GM21529 (cell line): ENCODE data around the gene CPED1.
"Not testable (repeated sequence)": the region's sequence is repeated elsewhere in the genome, so short reads cannot be mapped to it uniquely, and the experiment has no call there.

Source experiments
- ATAC-seq: cut with Tn5 transposase; IDR thresholded peaks from one replicate; pipeline ENCODE4 v1.9.1; 2021; ENCODE audit not compliant: unreplicated experiment

CPED1 gene

DNA sequence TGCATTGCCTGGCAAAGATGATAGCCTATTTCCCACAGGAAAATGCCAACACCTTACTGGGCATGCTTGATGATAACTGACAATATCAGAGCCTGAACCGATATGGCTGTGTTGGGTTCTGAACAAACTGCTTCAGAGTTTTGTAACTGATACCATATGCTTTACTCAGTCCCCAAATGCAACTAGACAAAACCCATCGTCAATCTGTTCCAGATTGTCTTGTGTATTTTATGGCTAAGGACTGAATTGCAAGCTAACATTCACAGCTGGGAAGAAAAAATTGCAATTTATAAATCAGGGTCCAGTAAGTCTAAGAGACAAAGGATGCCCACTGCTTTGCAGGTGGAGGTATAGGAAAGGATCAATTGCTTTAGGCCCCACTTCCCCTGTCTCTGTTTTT is 223.5 kb downstream of the CPED1 start:
- no peak for ATAC-seq

DNA sequence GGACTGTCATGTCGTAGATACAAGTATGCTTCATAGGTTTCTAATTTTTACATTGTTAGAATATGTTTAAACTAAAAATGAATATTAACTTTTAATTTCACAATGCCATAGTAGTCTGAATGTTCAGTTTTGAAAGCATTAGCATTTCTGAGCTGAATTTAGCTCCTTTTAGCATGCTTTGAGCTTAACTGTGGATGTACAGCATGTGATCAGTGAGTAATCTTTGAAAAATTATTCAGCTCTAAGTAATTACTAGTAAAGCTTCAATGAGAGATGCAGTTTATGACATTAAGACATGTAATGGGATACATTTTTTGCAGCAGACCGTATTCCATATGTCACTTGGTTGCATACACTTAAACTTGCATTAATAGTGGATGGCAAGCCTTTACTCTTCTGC is 226.1 kb downstream of the CPED1 start:
- no peak for ATAC-seq

DNA sequence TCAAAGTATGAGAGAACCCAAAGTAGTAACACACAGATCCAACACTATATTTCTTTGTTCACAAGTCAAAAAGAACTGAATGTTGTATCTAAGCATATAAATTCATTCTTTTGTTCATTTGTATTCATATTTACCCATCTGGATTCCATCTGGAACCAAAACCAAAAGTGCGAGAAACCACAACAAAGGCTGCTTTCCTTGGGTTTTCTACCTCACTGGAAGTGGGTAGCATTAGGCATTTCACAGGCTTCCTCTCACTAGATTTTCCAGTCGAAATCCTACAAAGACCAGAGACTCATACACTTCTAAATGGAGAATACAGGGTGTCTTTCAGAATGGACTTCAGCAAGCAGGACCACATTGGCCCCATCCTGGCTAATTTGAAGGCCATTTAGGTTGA is 230.5 kb downstream of the CPED1 start:
- ATAC-seq: no peak

DNA sequence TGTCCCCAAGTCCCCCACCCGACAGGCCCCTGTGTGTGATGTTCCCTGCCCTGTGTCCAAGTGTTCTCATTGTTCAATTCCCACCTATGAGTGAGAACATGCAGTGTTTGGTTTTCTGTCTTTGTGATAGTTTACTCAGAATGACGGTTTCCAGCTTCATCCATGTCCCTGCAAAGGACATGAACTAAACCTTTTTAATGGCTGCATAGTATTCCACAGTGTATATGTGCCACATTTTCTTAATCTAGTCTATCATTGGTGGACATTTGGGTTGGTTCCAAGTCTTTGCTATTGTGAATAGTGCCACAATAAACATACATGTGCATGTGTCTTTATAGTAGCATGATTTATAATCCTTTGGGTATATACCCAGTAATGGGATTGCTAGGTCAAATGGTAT is 232.6 kb downstream of the CPED1 start:
- ATAC-seq: not testable (repeated sequence)

DNA sequence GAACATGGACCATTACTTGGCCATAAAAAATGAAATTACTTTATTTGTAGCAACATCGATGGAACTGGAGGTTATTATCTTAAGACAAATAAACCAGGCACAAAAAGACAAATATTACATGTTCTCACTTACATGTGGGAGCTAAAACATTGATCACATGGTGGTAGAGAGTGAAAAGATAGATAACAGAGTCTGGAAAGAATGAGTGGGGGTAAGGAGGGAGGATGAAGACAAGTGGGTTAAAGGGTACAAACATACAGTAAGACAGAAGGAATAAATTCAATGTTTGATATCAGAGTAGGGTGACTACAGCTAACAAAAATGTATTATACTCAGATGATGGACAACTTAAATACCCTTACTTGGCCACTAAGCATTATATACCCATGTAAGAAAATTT is 240.3 kb downstream of the CPED1 start:
- no peak for ATAC-seq

DNA sequence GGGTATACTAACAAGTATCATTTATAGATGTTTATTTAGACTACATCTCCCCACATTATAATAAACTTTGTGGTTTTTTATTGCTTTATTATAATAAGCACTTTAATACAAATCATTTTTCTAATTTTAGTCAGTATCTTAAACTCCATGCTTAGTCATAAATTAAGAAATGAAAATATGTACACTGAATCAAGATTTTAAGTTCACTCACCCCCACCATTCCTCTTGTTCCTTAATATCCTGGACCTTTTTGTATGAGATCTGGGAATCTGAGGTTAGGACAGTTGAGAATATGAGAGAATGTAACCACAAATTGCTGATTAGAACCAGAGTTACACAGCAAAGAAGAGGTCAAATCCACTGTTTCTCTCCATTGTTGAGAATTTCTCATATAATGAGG is 246.7 kb downstream of the CPED1 start:
- no peak for ATAC-seq

DNA sequence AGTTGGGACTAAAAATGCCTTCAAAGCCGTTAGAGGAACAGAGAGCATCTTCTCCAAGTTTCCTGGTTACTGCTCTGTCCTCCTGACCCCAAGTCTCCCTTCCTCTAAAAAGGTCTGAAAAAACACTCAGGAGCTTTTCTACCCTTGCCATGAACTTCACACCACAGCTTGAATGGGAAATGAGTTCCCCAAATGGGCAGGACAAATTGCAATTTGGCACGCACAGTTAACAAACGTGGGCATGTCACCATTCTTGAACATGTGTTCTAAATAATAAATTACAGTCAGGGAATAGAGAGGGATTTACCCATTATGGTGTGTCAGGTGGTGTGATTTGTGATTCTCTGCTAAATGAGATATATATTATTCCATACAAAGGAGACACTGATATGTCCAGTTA is 249.1 kb downstream of the CPED1 start:
- ATAC-seq: no peak

DNA sequence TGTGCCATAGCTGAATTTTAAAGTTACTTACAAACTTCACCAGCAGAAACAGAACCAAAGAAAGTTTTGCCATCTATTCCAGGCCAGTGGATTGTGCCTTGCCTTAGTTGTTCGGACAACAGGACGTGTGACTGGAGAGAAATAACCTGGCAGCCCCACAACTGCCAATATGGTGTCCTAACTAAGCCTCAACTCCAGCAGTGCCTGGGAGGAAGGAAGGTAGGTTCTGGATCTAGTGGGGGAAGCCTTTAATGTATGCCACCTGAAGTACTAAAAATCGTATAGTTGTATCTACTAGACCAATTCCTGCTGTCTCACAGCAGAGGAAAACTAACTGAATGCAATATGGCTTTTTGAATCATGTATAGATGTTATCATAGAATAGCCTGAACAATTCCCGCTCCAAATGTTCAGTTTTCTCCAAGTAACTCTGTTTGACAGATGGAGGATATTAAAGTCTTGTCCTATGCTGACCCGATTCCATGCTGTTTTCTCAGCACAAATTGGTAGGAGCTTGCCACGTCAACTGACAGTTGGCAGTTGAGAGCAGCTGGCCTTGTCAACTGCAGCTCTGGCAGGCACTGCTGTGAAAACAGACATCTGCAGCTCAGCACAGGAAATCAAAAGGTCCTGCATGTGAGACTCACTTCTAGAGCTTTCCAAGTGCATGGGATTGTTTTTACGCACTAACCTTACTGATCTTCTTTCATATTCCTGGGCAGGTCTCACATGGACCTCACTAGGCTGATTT is 255.8 kb downstream of the CPED1 start:
- ATAC-seq: no peak

DNA sequence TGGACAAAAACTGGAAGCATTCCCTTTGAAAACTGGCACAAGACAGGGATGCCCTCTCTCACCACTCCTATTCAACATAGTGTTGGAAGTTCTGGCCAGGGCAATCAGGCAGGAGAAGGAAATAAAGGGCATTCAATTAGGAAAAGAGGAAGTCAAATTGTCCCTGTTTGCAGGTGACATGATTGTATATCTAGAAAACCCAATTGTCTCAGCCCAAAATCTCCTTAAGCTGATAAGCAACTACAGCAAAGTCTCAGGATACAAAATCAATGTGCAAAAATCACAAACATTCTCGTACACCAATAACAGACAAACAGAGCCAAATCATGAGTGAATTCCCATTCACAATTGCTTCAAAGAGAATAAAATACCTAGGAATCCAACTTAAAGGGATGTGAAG is 262.9 kb downstream of the CPED1 start:
- not testable (repeated sequence) for ATAC-seq

DNA sequence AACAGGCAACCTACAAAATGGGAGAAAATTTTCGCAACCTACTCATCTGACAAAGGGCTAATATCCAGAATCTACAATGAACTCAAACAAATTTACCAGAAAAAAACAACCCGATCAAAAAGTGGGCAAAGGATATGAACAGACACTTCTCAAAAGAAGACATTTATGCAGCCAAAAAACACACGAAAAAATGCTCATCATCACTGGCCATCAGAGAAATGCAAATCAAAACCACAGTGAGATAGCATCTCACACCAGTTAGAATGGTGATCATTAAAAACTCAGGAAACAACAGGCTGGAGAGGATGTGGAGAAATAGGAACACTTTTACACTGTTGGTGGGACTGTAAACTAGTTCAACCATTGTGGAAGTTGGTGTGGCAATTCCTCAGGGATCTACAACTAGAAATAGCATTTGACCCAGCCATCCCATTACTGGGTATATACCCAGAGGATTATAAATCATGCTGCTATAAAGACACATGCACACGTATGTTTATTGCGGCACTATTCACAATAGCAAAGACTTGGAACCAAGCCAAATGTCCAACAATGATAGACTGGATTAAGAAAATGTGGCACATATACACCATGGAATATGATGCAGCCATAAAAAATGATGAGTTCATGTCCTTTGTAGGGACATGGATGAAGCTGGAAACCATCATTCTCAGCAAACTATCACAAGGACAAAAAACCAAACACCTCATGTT is 264.2 kb downstream of the CPED1 start:
- not testable (repeated sequence) for ATAC-seq

DNA sequence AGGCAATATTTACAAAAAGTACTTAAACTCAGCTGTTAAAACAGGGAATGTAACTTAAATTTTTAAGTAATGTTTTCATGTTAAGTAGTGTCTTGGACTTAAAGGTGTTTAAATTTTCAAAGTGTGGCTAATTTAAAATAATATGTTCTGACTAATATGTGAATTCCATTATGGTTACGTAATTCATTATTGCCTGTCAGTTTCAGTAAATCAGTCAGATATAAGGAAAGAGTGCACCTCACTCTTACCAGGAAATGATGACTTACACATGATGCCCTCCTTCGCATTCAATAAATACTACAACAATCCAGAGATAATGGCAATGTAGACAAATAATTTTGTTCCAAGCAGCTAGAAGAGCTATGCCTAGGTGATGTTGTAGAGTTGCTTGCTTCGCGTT is 271.3 kb downstream of the CPED1 start:
- ATAC-seq: no peak

DNA sequence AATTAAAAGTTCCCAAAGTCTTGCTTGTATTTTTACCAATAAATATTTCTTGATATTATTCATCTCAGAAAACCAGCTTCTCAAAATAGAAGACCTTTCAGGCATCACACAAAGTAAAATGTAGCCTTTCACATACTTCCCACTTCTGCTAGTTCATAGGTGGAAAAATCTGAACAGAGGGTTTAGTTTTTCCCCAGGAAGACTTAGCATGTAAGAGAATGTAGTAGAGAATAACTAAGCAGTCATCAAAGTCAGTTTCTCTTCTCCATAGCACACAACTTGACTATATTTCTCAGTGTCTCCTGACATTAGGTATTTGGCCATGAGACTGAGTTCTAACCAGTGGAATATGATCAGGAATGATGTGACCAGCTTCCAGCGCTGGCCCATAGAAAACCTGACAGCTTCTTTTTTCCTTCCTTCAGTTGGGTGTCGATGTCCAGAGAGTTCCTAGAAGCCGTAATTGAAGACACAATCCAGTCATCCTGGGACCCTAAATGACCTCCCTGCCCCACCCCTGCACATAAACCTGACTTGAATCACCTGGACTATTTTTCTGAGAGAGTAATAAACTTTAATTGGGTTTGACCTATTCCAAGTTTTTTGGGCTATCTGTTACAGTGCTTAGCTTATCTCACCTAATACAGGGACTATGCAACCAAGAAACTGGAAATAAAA is 272.8 kb downstream of the CPED1 start:
- ATAC-seq: no peak

DNA sequence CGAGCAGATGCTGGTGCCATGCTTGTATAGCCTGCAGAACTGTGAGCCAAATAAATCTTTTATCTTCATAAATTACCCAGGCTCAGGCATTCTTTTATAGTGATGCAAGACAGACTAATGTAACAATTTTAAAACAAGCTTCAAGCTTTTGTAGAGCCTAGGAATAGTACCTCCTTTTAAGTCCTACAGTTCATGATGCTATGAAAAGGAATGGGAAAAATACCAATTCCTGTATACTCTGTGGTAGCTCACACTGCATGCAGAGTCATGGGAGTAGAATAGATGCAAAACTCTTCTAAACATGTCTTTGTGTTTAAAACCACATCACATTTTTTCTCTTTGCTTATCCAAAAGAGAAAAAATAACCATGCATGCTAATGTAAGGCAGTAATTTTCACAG is 273.7 kb downstream of the CPED1 start:
- no peak for ATAC-seq

DNA sequence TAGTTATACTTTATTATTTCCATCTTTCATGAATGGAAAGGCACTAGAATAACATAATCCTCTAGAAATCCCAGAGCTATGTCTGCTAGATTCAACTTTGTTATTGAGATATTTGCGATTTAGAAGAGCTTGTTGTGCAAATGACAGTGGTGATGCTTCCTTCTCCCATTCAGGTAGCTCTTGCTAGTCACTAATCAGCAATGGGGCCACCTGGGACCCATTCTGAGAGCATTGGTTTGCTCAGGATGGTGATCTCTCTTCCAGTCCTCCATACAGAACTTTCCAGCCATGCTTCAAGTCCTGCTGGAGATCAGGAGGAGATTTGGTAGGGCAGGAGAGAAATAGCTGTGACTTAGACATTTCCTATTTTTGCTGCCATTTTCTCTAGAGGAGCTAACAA is 274.5 kb downstream of the CPED1 start:
- no peak for ATAC-seq

DNA sequence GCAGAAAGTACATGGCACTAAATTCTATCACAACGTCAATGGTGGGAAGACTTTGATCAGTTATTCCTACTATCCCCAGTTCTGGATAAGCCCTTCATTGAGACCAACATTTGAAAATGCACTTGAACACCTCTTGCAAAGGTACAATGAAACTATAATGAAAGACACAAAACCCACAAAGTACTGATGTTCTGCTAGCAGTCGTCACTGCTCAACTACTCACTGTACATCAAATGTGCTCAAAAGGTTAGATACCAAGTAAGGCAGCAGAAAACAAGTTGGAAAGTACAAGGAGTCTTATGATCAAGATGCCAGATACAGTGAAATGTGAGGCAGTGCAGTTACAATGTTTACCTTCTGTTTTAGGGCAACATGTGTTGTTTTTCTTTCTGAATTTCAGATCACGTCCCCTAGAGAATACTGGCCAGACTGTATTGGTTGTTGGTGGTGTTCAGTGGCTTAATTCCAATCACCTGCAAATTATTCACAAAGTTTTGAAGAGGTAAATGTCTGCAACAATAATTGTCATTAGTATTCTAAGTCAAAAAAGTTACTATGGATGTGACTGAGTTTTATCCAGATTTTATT is 277.9 kb downstream of the CPED1 start:
- no peak for ATAC-seq

DNA sequence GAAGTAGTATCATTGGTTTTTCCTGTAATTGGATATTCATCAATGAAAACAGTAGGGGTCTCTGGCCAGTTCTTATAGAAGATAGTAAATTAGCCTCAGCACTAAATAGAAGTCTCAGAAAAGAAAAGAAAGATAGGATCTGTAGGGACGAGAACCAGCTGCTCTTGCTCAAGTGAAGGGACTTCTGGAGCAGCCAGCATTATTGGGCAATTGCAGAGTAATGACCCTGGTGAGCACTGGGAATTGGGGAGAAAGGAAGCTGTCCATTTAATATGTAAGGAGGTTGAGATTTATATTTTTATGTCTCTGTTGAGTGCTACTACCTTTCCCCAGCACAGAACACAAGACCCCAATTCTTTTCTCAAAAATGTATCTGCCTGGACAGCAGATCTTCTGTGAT is 279.1 kb downstream of the CPED1 start:
- ATAC-seq: no peak

DNA sequence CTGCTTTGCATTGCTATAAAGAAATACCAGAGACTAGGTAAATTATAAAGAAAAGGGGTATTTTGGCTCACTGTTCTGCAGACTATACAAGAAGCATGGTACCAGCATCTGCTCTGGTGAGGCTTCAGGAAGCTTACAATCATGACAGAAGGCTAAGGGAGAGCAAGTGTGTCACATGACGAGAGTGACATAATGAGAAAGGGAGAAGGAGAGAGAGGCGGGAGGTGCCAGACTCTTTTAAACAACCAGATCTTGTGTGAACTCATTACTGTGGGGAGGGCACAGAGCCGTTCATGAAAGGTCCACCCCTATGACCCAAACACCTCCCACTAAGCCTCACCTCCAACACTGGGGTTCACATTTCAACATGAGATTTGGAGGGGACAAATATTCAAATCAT is 281.3 kb downstream of the CPED1 start:
- ATAC-seq: no peak

DNA sequence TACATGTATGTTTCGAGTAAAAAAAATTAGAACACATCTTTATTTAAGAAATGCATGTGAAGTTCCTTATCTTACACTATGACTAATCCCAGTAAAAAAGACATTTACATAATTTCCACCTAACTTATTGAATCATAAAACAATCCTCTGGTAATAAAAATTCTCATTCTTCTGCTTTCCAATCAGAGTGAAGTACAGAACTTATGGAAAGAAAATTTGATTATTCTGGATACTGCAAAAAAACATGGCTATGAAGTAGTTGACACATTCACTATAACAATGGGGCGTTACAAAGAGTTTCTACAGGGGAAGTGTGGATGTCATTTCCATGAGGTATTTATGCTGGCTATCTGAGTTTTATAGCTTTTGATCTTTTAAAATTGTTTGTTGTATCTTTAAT is 282.6 kb downstream of the CPED1 start:
- ATAC-seq: no peak

DNA sequence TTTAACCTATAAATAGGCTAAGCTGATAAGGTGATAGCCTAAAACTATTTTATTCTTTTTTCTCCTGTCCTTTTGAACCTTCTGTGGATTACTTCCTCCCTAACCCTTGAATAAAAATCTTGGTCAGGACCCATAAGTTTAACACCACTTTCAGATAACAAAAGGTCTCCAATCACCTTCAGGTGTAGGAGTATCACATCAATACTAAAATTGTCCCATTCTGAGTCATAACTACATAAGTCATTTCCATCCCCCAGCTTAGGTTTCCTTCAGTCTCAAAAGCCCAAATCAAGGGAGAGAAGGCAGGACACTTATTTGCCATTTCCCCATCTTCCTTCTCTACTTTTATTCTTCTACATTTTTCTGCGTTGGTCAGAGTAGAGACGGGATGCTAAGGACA is 283.4 kb downstream of the CPED1 start:
- ATAC-seq: no peak

DNA sequence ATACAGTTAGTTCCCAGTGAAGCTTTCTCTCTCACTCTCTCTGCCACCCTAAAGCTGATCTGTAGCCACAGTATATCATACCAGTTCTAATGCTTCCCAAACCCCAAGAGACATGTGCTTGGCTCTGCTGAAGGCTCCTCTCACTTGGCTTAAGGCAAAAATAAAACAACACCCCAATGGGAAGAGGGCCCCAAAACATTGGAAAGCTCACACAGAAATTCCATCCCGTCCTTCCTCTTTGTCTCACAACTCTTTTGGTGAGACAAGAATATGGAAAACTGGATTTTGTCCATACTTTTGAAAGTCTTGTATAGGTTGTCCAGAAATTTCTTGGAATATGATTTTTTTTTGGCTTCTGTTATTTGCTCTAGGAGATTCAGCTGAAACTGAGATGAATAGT is 284.2 kb downstream of the CPED1 start:
- ATAC-seq: no peak

DNA sequence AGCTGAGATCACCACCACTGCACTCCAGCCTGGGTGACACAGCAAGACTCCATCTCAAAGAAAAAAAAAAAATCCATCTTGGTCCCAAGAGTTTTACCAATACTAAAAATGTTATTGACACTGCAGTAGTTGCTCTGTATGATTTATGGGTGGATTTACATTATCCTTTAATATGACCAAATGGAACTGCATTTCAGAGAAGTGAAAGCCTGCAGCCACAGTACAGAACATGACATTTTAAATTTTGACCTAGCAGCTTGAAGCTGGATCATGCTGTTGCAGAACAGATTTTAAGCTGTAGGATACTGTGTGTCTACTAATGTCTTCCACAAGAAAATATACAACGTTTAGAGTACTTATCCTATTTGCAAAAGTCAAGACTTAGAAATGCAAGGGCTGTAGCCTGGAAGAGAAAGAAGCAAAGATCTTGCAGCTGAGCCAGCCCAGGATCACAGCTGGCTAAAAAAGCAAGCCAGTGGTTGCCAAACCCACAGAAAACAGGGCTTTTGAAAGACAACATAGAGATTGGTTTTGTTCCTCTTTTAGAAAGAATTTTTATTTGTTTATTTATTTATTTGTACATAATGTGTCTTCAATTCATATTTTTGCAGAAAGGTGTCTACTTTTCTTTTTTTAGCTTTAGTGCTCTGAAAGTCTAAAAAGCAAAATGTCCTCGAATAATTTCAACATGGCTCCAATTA is 285.1 kb downstream of the CPED1 start:
- ATAC-seq: peak; percentile 38
